ENCODE data around the gene TRAF4.

Gene TRAF4

DNA sequence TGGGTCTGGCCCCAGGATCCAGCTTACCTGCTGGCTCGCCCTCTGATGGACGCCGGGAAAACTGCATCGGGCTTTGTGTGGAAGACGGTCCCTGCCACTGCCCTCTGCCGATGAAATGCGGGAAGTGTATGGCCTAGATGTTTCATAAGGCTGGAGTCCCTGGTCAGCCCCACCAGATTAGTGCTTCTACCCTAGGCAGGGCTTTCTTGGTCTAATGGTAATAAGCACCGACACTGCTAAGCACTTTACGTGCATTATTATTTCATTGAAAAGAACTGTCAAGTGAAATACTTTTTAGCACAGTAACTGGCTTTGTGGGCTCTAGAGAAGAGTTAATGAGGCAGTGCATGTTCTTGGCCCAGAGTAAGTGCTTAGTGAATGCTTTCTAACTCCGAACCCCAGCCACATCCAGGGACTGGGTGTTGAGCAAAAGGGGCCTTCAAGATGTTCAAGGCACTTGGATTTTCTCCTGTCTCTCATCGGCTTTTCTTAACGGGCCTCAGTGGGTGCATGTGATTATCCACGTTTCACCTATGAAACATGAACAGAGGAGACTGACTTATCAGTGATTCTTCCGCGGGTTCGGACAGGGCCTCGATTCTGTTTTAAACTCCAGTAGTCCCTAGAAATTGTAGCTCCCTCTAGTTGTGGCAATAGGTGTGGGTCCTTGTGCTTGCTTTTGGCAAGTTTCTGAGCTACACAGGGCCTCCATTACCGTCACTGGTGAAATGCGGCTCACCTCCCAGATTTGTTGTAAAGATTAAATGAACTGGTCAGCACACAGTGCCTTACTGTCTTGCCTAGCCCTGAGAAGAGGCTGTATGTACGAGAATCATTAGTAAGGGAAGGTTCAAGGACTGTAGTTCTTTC lies 6.6 kb downstream of the TRAF4 start:
- peak; percentile 81 for ATAC-seq
- TF ChIP-seq GLIS3 (CRISPR knock-in tag; IDR thresholded peaks at IDR 0.05) (0 out of 2 replicates have a peak, but pooled peaks have one; percentile 42), SNAI2 (CRISPR knock-in tag; IDR thresholded peaks at IDR 0.05) (no peak)
- TF ChIP-seq, protein P1, sequence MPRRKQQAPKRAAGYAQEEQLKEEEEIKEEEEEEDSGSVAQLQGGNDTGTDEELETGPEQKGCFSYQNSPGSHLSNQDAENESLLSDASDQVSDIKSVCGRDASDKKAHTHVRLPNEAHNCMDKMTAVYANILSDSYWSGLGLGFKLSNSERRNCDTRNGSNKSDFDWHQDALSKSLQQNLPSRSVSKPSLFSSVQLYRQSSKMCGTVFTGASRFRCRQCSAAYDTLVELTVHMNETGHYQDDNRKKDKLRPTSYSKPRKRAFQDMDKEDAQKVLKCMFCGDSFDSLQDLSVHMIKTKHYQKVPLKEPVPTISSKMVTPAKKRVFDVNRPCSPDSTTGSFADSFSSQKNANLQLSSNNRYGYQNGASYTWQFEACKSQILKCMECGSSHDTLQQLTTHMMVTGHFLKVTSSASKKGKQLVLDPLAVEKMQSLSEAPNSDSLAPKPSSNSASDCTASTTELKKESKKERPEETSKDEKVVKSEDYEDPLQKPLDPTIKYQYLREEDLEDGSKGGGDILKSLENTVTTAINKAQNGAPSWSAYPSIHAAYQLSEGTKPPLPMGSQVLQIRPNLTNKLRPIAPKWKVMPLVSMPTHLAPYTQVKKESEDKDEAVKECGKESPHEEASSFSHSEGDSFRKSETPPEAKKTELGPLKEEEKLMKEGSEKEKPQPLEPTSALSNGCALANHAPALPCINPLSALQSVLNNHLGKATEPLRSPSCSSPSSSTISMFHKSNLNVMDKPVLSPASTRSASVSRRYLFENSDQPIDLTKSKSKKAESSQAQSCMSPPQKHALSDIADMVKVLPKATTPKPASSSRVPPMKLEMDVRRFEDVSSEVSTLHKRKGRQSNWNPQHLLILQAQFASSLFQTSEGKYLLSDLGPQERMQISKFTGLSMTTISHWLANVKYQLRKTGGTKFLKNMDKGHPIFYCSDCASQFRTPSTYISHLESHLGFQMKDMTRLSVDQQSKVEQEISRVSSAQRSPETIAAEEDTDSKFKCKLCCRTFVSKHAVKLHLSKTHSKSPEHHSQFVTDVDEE (CRISPR knock-in tag; IDR thresholded peaks at IDR 0.05), result no peak

DNA sequence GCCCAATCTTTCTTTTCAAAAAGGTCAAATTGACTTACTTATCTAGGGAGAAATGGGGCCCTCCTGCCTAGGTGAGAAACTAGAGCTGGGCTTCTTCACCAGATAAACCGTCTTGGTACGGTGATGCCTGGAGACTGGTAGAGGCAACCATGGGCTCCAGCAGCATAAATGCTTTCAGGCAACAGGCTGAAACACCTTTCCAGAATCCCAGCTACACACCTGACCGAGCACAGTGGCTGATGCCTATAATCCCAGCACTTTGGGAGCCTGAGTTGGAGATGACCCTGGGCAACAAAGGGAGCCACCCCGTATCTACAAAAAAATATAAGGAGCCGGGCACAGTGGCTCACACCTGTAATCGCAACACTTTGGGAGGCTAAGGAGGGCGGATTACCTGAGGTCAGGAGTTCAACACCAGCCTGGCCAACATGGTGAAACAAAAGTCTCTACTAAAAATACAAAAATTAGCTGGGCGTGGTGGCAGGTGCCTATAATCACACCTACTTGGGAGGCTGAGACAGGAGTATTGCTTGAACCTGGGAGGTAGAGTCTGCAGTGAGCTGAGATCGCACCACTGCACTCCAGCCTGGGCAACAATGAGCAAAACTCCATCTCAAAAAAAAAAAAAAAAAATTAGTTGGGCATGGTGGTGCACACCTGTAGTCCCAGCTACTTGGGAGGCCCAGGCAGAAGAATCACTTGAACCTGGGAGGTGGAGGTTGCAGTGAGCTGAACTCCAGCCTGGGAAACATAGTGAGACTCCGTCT lies 8.0 kb downstream of the TRAF4 start:
- no peak for TF ChIP-seq ISL1 (CRISPR knock-in tag; IDR thresholded peaks at IDR 0.05)
- TF ChIP-seq ESRRG (CRISPR knock-in tag; IDR thresholded peaks at IDR 0.05), result no peak
- no peak for TF ChIP-seq CSDC2 (CRISPR knock-in tag; IDR thresholded peaks at IDR 0.05)
- TF ChIP-seq, protein P2, sequence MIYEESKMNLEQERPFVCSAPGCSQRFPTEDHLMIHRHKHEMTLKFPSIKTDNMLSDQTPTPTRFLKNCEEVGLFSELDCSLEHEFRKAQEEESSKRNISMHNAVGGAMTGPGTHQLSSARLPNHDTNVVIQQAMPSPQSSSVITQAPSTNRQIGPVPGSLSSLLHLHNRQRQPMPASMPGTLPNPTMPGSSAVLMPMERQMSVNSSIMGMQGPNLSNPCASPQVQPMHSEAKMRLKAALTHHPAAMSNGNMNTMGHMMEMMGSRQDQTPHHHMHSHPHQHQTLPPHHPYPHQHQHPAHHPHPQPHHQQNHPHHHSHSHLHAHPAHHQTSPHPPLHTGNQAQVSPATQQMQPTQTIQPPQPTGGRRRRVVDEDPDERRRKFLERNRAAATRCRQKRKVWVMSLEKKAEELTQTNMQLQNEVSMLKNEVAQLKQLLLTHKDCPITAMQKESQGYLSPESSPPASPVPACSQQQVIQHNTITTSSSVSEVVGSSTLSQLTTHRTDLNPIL (CRISPR knock-in tag; IDR thresholded peaks at IDR 0.05; ENCODE audit: low read depth), result no peak
- no peak for TF ChIP-seq ZC3H10 (CRISPR knock-in tag; IDR thresholded peaks at IDR 0.05)
- no peak for TF ChIP-seq TOX (CRISPR knock-in tag; IDR thresholded peaks at IDR 0.05; ENCODE audit: borderline replicate concordance)
- no peak for ATAC-seq

DNA sequence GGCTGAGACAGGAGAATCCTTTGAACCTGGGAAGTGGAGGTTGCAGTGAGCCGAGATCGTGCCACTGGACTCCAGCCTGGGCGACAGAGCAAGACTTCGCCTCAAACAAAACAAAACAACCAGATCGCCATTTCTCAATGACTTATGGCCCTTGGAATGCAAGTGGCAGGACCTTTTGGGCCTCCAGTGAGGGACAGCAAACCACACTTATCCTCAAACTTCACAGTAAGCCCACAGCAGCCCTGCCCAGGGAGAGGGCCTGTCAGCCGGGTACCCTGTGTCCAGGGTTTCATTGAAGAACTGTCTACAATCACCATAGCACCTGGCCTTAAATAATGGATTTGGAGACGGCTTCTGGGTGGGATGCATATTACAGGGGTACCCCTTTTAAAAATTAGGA lies 11.7 kb downstream of the TRAF4 start:
- TF ChIP-seq ZFP3 (CRISPR knock-in tag; IDR thresholded peaks at IDR 0.05) (no peak), OSR1 (CRISPR knock-in tag; IDR thresholded peaks at IDR 0.05) (no peak), ISL1 (CRISPR knock-in tag; IDR thresholded peaks at IDR 0.05) (no peak), TOX (CRISPR knock-in tag; IDR thresholded peaks at IDR 0.05; ENCODE audit: borderline replicate concordance) (no peak), CSDC2 (CRISPR knock-in tag; IDR thresholded peaks at IDR 0.05) (no peak), ZNF565 (CRISPR knock-in tag; conservative IDR thresholded peaks at IDR 0.05; ENCODE audit: low read depth) (no peak), ARNTL (CRISPR knock-in tag; IDR thresholded peaks at IDR 0.05; ENCODE audit: borderline replicate concordance, low read depth) (no peak), GLIS3 (CRISPR knock-in tag; IDR thresholded peaks at IDR 0.05) (no peak), BACH2 (CRISPR knock-in tag; IDR thresholded peaks at IDR 0.05; ENCODE audit: borderline replicate concordance) (no peak)
- TF ChIP-seq, protein P3, sequence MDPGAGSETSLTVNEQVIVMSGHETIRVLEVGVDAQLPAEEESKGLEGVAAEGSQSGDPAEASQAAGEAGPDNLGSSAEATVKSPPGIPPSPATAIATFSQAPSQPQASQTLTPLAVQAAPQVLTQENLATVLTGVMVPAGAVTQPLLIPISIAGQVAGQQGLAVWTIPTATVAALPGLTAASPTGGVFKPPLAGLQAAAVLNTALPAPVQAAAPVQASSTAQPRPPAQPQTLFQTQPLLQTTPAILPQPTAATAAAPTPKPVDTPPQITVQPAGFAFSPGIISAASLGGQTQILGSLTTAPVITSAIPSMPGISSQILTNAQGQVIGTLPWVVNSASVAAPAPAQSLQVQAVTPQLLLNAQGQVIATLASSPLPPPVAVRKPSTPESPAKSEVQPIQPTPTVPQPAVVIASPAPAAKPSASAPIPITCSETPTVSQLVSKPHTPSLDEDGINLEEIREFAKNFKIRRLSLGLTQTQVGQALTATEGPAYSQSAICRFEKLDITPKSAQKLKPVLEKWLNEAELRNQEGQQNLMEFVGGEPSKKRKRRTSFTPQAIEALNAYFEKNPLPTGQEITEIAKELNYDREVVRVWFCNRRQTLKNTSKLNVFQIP (CRISPR knock-in tag; IDR thresholded peaks at IDR 0.05; ENCODE audit: borderline replicate concordance, low read depth), result no peak
- TF ChIP-seq, protein P4, sequence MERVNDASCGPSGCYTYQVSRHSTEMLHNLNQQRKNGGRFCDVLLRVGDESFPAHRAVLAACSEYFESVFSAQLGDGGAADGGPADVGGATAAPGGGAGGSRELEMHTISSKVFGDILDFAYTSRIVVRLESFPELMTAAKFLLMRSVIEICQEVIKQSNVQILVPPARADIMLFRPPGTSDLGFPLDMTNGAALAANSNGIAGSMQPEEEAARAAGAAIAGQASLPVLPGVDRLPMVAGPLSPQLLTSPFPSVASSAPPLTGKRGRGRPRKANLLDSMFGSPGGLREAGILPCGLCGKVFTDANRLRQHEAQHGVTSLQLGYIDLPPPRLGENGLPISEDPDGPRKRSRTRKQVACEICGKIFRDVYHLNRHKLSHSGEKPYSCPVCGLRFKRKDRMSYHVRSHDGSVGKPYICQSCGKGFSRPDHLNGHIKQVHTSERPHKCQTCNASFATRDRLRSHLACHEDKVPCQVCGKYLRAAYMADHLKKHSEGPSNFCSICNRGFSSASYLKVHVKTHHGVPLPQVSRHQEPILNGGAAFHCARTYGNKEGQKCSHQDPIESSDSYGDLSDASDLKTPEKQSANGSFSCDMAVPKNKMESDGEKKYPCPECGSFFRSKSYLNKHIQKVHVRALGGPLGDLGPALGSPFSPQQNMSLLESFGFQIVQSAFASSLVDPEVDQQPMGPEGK (CRISPR knock-in tag; IDR thresholded peaks at IDR 0.05; ENCODE audit: borderline replicate concordance), result no peak
- no peak for ATAC-seq

DNA sequence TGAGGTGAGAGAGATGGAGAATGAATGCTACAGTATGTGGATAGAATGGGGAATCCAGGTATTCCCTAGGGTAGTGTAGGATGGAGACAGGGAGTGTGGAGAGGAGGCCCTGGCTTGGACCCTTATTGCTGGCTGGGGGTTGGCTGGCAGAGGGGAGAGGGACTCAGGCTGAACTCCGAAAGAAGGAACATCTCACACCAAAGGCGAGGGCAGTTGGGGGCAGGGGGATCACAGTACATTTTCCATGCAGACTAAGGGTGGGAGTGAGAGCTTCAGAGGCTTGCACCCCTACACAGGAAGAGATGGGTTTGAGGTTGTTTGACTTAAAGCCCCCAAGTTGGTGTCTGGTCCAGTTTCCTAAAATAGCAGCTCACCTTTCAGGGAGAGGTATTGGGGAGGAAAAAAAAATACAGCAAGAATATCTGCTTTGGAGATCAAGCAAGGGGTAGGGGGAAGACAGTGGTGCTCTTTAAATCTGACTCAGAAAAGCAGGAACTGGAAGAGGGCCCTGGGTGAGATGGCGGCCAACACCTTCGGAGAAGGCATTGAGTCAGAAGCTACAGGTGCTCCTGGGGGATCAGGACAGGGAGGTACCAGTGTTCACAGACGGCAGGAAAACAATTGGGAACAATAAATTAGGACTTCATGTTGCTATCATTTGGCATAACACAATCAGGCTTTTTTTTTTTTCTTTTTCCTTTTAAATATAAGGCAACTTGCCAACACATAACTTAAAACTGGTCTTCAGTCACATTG lies 12.4 kb downstream of the TRAF4 start:
- TF ChIP-seq GLIS3 (CRISPR knock-in tag; IDR thresholded peaks at IDR 0.05), result no peak
- TF ChIP-seq RARB (CRISPR knock-in tag; IDR thresholded peaks at IDR 0.05), result no peak
- TF ChIP-seq, protein P3 (CRISPR knock-in tag; IDR thresholded peaks at IDR 0.05; ENCODE audit: borderline replicate concordance, low read depth), result no peak
- no peak for TF ChIP-seq TCF4 (CRISPR knock-in tag; IDR thresholded peaks at IDR 0.05; ENCODE audit: borderline replicate concordance)
- TF ChIP-seq ZC3H10 (CRISPR knock-in tag; IDR thresholded peaks at IDR 0.05), result no peak
- no peak for TF ChIP-seq ZNF8 (CRISPR knock-in tag; IDR thresholded peaks at IDR 0.05)
- TF ChIP-seq, protein P2 (CRISPR knock-in tag; IDR thresholded peaks at IDR 0.05; ENCODE audit: low read depth), result no peak
- TF ChIP-seq ARNTL (CRISPR knock-in tag; IDR thresholded peaks at IDR 0.05; ENCODE audit: borderline replicate concordance, low read depth), result no peak
- ATAC-seq, result no peak
